Measurements from ENCODE around the gene LSR.
"Not testable (repeated sequence)": the region's sequence is repeated elsewhere in the genome, so short reads cannot be mapped to it uniquely, and the experiment has no call there.

LSR gene

DNA sequence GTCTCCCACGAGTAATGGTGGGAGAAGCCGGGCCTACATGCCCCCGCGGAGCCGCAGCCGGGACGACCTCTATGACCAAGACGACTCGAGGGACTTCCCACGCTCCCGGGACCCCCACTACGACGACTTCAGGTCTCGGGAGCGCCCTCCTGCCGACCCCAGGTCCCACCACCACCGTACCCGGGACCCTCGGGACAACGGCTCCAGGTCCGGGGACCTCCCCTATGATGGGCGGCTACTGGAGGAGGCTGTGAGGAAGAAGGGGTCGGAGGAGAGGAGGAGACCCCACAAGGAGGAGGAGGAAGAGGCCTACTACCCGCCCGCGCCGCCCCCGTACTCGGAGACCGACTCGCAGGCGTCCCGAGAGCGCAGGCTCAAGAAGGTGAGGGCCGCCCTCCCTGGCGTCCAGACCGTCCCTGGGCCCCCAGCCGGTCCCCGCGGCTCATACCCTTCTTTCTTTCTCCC is 18.6 kb downstream of the LSR start:
- DNase-seq (ENCODE audit: low read depth in 2 of 2) = peak in 1 of 2 donors; percentile 51

DNA sequence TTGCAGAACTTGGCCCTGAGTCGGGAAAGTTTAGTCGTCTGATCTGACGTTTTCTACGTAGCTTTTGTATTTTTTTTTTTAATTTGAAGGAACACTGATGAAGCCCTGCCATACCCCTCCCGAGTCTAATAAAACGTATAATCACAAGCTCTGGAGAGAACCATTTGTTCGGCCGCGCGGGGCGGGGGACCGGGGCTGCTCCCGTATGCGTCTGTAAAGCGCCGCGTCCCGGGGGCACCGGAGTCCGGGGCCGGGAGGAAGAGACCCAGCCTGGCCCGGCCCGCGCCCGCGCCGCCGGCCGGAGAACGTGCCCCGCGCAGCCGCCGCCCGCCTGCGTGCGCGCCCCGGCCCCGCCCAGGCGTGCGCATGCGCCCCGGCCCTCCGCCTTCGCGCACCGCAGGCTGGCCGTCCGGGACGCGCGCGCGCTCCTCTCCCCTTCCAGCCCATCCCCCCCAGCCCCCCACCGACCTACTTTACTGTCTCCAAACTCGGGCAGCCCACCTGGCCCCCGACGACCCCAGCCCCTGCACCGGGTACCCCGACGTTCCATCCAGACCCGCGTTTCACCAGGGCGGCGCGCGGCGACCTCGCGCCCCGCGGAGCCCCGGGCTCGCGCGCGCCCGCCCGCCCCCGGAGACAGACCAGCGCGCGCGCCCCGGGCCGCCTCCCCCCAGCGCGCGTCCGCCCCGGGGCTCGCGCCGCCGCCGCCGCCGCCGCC is 19.2 kb downstream of the LSR start:
- DNase-seq (ENCODE audit: low read depth in 2 of 2) = peak; percentile 60 to 77

DNA sequence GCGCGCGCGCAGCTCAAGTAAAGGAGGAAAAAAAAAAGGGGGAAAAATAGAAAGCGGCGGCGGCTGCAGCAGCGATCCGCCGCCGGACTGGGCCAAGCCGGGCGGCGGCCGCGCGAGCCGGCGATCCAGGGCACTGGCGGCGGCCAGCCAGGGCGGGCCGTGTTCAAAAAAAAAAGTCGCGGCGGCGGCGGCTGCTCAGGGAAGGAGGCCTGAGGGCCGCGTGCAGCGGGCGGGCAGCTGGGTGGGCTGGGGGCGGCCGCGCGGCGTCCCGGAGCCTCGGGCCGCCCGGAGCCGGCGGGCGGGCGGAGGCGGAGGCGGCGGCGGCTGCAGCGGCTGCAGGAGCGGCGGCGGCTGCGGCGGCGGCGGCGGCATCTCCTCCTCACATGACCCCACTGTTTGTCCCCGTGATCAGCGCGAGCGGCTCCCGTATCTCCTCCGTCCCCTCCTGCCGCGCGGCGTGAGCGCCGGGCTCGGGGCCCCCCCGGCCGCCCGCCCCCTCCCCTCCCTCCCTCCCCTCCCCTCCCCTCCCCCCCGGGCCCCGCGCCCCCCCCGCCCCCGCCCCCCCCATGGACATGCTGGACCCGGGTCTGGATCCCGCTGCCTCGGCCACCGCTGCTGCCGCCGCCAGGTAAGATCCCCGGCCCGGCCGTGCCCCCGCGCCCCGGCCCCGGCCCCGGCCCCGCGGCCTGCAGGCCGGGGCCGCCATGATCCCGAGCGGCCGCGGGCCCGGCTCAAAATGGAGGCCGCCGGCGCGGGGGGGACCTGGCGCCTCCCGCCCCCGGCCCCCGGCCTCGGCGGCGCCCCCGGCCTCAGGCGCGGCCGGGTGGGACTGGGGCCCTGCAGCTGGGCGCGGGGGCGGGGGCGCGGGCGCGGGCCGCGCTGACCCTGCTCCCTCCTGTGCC is 20.0 kb downstream of the LSR start, which contains the start of gene USF2:
Gene USF2, plus strand, starts transcription at position 427 of the 902 bp plus-strand sequence. Its CDS starts 140 bp downstream, at position 567.
- peak in 1 of 2 donors; percentile 62 for DNase-seq (ENCODE audit: low read depth in 2 of 2)

DNA sequence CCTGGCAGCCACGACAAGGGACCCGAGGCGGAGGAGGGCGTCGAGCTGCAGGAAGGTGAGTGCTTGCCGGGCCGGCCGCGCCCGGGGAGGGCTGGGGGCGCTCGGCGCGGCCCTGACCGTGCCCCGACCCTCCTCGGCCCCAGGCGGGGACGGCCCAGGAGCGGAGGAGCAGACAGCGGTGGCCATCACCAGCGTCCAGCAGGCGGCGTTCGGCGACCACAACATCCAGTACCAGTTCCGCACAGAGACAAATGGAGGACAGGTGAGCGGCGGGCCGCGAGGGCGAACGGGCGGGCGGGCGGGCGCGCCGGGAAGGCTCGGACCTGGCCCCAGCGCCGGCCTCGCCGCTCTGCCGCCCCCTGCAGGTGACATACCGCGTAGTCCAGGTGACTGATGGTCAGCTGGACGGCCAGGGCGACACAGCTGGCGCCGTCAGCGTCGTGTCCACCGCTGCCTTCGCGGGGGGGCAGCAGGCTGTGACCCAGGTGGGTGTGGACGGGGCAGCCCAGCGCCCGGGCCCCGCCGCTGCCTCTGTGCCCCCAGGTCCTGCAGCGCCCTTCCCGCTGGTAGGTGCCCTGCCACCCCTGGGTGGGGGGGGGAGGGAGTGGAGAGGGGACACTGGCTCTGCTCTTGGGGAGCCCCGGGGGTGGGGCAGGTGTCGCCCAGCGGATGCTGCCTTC is 20.8 kb downstream of the LSR start:
- peak; percentile 63 to 68 for DNase-seq (ENCODE audit: low read depth in 2 of 2)

DNA sequence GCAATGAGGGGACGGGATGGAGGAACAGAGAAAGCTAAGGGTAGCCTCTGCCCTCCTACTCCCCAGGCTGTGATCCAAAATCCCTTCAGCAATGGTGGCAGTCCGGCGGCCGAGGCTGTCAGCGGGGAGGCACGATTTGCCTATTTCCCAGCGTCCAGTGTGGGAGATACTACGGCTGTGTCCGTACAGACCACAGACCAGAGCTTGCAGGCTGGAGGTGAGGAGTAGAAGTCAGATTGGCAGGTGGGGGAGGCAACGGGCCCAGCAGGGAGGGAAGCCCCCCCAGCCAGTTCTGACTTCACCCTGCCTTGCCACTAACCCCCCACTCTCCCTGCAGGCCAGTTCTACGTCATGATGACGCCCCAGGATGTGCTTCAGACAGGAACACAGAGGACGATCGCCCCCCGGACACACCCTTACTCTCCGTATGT is 21.6 kb downstream of the LSR start:
- no peak for DNase-seq (ENCODE audit: low read depth in 2 of 2)

DNA sequence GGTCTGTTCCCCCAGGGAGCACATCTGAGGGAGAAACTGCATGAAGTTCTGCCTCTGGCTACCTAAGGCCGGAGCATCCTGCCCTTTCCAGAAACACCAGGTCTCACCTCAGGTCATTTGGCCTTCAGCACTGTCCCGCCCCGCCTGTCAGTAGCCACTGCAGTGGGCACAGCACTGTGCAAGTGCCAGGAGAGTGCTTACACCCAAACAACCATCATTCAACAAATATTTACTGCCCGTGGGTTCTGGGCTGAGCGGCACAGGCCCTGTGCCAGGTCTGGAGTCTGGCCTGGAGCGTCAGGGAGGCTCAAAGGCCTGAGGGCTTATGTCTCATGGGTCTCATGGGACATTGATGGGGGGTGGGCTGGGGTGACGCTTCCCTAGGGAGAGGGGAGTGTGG is 22.7 kb downstream of the LSR start:
- DNase-seq (ENCODE audit: low read depth in 2 of 2) = no peak

DNA sequence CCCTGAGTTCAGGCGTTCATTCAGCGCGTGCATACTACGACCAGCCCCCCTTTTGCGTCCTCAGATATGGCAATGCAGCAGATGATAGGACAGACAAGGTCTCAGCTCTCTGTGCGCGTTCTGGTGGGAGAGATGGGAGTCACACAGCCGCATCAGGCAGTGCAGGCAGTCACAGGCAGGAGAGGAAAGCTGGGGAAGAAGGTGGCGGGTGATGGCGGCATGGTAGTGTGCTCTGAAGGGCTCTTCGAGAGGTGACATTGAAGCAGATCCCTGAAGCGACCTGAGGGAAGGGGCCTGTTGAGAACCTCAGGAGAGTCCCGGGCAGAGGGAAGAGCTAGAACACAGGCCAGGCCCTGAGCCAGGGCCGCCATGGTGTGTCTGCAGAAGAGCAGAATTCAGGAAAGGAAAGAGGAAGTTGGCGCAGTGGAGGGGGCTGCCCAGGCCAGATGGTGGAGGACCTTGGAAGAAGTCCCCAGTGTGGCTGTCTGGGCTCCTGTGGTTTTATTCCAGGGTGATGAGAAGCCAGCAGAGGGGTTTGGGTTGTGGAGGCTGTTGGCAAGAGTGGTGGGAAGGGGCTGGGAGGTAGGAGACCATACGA is 23.4 kb downstream of the LSR start:
- DNase-seq (ENCODE audit: low read depth in 2 of 2) = no peak

DNA sequence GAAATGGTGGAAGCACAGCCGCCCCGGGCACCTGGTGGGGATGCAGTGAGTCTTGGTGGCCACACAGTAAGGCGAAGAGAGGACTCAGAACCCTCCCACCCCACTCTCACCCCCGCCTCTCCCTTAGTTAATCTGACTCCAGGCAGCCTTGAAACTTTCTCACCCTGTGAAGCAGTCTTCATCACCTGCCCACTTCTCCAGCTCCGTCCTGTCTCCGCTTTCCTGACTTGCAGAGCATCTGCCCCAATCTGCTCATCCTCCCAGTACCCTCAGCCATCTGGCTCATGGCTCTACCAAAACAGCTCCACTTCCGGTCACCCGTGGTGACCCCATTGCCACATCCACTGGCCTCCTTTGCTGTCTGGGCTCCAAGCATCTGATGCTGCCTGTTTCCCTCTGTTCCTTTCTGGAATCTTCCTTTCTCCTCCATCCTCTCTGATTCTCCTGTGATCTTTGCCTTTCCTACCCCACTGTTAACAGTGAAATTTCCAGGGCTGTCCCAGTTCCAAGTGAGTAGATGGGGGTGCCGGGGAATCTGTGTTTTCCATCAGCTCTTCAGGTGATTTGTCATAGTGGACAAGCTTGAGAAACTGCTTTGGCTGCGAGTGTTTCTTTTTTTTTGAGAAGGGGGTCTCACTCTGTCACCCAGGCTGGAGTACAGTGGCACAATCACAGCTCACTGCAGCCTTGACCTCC is 24.3 kb downstream of the LSR start:
- DNase-seq (ENCODE audit: low read depth in 2 of 2) = no peak

DNA sequence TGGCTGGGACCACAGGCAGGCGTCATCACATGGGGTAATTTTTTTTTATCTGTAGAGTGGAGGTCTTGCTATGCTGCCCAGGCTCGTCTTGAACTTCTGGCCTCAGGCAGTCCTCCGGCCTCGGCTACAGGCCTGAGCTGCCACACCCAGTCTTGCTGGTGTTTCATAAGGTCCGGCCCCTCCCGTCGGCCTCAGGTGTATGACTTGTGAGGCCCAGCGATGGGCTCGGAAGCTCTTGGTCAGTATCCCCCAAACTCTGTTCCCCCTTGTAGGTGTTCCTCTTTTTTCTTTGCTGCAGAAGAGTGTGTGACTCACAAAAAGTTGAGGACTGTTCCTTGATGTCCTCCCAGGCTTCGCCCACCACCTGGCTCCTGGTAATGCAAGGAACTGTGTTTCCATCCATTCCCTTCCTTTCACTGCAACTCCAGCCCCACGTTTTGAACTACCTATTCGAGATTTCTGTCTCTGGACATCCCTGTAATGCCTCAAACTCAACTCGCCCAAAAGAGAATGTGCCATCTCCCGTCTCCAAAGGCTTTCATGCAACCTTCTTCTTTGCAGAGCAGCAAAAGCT is 25.0 kb downstream of the LSR start:
- DNase-seq (ENCODE audit: low read depth in 2 of 2) = no peak

DNA sequence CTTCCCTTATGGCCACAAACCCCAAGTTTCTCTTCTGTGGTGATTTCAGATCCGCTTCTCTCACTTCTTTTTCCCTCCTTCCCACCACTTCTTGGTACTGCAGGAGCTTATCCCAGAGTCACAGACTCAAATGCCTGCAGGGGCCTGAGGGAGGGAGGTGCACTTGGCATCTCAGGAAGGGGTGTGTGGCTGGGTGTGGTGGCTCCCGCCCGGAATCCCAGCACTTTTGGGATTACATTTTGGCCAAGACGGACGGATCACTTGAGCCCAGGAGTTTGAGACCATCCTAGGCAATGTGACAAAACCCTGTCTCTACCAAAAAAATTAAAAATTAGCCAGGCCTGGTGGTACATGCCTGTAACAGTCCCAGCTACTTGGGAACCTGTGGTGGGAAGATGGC is 25.5 kb downstream of the LSR start:
- no peak for DNase-seq (ENCODE audit: low read depth in 2 of 2)

DNA sequence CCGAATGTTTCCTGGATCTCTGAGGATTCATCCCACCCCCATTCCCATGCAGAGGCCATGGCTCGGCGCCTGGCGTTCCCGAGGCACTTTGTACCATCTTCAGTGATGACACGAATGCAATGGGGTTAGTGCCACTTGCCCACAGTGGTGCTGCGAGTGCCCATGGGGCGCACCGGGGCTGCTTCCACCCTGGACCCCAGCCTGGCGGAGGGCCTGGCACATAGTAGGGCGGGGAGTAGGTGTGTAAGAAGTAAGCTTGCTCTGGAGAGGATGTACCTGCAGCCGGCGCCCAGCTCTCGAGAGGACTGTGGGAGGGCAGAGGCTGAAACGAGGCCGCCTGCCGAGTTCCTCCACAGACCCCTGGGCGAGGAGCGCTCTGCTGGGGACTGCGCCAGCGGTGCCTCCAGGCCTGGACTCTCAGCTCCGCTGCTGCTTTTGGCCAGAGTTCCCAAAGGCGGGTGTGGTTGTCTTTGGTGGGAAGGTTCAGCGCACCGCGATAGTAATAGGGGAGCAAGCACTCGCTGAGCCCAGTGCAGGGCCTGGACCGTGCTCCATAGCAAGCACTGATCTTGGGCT is 28.0 kb downstream of the LSR start:
- no peak for DNase-seq (ENCODE audit: low read depth in 2 of 2)

DNA sequence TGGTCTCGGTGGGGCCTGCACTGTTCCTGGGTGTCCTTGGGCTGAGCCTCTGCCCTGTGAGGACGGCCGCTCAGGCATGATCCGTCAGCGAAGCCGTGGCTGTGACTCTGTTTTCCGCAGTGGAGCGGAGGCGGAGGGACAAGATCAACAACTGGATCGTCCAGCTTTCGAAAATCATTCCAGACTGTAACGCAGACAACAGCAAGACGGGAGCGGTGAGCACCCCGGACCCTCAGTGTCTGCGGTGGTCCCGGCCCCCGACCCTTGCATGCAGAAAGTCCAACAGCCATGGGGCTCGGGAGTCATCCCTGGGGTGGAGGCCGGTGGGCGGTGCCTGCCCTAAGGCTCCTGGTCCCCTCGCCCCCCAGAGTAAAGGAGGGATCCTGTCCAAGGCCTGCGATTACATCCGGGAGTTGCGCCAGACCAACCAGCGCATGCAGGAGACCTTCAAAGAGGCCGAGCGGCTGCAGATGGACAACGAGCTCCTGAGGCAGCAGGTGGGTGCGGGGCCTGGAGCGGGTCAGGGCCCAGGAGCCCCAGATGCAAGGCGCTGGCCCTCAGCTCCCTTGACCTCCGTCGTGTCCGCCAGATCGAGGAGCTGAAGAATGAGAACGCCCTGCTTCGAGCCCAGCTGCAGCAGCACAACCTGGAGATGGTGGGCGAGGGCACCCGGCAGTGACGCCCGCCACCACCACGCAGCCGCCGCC is 29.9 kb downstream of the LSR start:
- DNase-seq (ENCODE audit: low read depth in 2 of 2) = no peak

DNA sequence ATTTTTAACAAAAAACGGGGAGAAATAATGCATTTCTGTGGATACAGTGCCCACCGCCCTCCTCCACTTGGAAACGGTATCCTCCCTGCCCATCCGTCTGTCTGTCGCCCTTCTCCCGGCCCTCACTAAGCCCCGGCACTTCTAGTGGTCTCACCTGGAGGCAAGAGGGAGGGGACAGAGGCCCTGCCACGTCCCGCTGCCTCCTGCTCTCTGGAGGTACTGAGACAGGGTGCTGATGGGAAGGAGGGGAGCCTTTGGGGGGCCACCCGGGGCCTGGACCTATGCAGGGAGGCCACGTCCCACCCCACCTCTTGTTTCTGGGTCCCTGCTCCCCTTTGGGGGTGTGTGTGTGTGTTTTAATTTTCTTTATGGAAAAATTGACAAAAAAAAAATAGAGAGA is 30.6 kb downstream of the LSR start:
- no peak for DNase-seq (ENCODE audit: low read depth in 2 of 2)

DNA sequence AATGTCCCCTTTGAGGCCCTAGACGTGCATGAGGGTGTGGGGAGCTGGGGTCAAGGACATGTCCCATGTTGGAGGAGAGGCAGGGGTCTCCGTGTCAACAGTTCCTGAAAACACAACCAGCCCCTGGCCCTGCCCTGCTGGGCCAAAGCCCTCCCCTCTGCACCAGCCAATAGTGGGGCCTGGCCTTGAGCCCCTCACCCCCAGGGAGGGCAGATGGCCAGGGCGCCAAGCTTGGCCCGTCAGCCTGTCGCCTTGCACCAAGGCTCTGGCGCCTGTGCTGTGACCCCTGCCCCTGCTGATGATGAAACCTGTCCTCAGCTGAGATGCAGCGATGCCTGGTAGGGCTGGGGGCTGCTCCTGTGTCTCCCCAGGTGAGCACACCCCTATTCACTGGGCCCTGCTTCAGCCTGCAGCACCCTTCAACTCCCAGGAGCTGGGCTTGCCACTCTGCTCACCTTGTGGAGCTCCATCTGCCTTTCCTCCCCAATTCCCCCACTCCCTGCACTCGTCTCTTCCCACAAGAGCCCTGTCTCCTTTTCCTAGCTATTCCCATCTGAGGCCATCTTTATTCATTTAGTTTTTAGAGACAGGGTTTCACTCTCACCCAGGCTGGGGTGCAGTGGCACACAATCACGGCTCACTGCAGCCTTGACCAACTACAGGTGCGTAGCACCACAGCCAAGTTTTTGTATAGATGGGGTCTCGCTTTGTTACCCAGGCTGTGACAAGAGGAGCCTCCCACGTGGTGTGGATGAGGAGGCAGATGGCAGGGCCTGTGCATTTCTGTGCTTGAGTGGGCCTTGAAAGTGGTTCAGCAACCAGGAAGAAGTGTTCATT is 31.4 kb downstream of the LSR start:
- DNase-seq (ENCODE audit: low read depth in 2 of 2) = no peak

DNA sequence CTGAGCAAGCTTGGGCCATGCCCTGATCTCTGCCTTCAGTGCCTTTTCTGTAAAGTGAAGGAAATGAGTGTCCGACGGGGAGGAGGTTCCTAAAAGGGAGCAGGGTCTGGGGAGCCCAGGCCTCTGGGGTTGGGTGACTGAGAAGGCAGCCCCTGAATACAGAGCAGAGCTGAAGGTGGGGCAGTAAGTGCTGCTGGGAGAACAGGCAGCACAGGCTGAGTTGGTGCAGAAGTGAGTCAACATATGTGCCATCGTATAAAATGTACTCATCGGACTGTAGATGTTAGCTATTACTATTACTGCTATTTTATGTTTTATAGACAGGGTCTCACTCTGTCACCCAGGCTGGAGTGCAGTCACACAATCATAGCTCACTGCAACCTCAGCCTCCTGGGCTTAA is 32.5 kb downstream of the LSR start:
- DNase-seq (ENCODE audit: low read depth in 2 of 2) = no peak

DNA sequence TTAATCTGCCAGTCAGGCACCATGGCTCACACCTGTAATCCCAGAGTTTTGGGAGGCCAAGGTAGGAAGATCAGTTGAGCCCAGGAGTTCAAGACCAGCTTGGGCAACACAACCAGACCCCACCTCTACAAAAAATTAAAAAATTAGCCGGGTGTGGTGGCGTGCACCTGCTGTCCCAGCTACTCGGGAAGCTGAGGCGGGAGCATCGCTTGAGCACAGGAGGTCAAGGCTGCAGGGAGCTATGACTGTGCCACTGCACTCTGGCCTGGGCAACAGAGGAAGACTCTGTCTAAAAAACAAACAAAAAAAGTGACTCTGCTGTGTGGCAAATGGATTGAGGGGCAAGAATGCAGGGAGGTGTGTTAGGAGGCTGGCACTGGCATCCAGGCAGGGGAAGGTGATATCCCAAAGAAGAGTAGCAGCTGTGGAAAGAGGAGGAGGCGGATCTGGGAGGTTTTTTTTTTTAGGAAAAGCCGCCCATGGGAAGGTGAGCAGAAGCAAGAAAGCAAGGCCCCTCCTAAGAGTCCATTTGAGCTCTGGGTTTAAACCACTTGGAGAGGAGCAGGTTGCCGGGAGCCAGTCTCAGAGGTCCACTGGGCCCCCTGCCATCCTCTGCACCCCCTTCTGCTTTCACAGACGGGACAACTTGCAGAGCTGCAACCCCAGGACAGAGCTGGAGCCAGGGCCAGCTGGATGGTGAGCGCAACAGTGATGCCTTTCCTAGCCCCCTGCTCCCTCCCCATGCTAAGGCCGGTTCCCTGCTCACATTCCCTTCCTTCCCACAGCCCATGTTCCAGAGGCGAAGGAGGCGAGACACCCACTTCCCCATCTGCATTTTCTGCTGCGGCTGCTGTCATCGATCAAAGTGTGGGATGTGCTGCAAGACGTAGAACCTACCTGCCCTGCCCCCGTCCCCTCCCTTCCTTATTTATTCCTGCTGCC is 35.6 kb downstream of the LSR start:
- no peak for DNase-seq (ENCODE audit: low read depth in 2 of 2)

DNA sequence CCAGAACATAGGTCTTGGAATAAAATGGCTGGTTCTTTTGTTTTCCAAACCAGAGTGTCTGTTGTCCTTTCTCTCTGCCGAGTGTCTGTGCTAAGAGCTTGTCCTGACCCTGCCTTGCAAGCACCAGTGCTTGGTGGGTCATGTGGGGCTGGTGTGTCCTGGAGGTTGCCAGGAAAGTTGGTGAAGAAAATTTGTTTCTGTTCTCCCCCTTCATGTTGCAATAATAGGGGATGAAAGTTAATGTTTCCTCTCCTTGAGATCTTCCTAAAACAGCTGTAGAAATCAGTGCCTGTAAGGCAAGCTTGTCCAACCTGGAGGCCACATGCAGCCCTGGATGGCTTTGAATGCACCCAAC is 36.3 kb downstream of the LSR start:
- DNase-seq (ENCODE audit: low read depth in 2 of 2) = no peak

DNA sequence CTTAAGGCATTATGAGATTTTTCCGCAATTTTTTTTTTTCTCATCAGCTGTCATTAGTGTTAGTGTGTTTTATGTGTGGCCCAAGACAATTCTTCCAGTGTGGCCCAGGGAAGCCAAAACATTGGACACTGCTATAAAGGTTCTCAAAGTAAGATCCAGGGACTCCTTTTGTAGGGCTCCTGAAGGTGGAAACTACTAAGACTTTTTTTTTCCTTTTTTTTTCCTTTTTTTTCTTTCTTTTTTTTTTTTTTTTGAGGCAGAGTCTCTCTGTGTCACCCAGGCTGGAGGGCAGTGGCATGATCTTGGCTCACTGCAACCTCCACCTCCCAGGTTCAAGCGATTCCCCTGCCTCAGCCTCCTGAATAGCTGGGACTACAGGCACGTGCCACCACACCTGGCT is 36.7 kb downstream of the LSR start:
- DNase-seq (ENCODE audit: low read depth in 2 of 2) = not testable (repeated sequence)

Measured in stimulated activated CD4-positive, alpha-beta T cell treated with anti-CD3 and anti-CD28 coated beads, Interleukin-1b, Interleukin-23, amount 100 ng/mL, for 4 hours (primary cell).